Keratinocyte (primary cell): Measurements from ENCODE around the gene WNK2.

Experiments used
- EZH2 ChIP-seq: IDR thresholded peaks from one replicate; pipeline ENCODE4 v1.6.1; 2012; ENCODE audit warnings: inconsistent platforms, mild to moderate bottlenecking, low read length, moderate library complexity
- TF ChIP-seq, protein P1 (sequence below), 3 experiments: IDR thresholded peaks in 1 of 3; conservative IDR thresholded peaks in 1 of 3; optimal IDR thresholded peaks in 1 of 3; 2 replicates in 2 of 3; 3 replicates in 1 of 3; pipeline versions ENCODE3 to v1.5.1; 2011; ENCODE audit warnings: low read length in 3 of 3, mild to moderate bottlenecking in 3 of 3, moderate library complexity in 2 of 3, control low read depth in 1 of 3, inconsistent platforms in 1 of 3; ENCODE audit not compliant: insufficient read depth in 2 of 3; ENCODE audit errors: extremely low read depth in 1 of 3

DNA sequence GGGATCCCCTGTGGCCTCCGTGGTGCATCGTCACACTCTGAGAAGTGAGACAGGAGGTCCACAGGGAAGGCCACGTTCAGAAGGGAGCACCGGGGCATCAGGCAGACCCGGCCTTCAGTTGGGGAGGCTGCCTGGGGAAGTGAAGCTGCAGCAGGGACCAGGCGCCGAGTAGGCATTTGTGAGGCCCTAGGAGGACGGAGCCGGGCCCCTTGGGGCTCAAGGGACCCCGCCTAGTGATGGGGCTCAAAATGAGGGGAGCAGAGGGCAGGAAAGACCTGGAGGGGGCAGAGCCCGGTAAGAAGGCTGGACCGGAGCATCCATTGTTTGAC, 182.1 kb downstream of the WNK2 start:
- TF ChIP-seq, protein P1, sequence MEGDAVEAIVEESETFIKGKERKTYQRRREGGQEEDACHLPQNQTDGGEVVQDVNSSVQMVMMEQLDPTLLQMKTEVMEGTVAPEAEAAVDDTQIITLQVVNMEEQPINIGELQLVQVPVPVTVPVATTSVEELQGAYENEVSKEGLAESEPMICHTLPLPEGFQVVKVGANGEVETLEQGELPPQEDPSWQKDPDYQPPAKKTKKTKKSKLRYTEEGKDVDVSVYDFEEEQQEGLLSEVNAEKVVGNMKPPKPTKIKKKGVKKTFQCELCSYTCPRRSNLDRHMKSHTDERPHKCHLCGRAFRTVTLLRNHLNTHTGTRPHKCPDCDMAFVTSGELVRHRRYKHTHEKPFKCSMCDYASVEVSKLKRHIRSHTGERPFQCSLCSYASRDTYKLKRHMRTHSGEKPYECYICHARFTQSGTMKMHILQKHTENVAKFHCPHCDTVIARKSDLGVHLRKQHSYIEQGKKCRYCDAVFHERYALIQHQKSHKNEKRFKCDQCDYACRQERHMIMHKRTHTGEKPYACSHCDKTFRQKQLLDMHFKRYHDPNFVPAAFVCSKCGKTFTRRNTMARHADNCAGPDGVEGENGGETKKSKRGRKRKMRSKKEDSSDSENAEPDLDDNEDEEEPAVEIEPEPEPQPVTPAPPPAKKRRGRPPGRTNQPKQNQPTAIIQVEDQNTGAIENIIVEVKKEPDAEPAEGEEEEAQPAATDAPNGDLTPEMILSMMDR (optimal IDR thresholded peaks at IDR 0.05 in 1 of 3, IDR thresholded peaks at IDR 0.05 in 1 of 3, conservative IDR thresholded peaks at IDR 0.05 in 1 of 3; ENCODE audit: extremely low read depth in 1 of 3, insufficient read depth in 2 of 3, low read length in 3 of 3) = no peak
- no peak for TF ChIP-seq EZH2
